C4-2B (cell line): Measurements from ENCODE around the gene TIGD7.

Experiments used
- H3K27ac ChIP-seq: fragments of 450-650 bp; 2 replicates; pipeline ENCODE4 v1.5.1; 2017
- CTCF ChIP-seq: fragments of 450-650 bp; conservative IDR thresholded peaks from 2 replicates; pipeline ENCODE4 v1.5.1; 2017; ENCODE audit warnings: mild to moderate bottlenecking
- ZFX ChIP-seq: fragments of 450-650 bp; IDR thresholded peaks from 2 replicates; pipeline ENCODE4 v1.6.1; 2017

TIGD7 gene

GRCh38 chr16:3264137-3265036, 40.8 kb downstream of the TIGD7 start:
- H3K27ac ChIP-seq, result peak overlapping the region; percentile 92
- TF ChIP-seq CTCF (peak; percentile 36), ZFX (0 out of 2 replicates have a peak, but pooled peaks have one; percentile 3)

DNA sequence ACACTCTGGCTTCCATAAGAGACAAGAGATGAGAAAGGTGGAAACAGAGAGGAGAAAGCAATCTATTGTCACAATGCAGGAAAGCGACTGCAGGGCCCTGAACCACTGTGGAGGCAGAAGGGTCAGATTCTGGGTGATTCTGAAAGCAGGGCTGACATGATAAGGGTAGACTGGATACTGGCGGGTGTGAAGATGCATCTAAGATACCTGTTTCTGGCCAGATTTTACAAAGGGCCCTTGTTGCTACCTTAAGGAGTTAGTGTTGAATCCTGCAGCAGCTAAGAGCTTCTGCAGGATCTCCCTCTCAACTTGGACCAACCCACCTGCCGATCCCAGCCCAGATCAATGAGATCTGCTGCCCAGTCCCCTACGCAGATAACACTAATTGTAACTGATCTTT, 42.7 kb downstream of the TIGD7 start:
- no peak for TF ChIP-seq CTCF
- TF ChIP-seq ZFX, result no peak
- no peak overlapping the region for H3K27ac ChIP-seq

DNA sequence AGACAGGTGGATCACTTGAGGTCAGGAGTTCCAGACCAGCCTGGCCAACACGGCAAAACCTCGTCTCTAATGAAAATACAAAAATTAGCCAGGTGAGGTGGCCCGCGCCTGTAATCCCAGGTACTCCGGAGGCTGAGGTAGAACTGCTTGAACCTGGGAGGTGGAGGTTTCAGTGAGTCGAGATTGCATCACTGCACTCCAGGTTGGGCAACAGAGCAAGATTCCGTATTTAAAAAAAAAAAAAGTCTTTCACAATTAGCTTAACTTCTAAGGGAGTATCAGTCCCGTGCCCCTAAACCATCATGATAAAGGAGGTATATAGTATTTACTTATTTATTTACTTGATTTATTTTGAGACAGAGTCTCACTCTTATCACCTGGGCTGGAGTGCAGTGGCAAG, 45.4 kb downstream of the TIGD7 start:
- H3K27ac ChIP-seq, result no peak overlapping the region
- TF ChIP-seq CTCF (no peak), ZFX (no peak)

DNA sequence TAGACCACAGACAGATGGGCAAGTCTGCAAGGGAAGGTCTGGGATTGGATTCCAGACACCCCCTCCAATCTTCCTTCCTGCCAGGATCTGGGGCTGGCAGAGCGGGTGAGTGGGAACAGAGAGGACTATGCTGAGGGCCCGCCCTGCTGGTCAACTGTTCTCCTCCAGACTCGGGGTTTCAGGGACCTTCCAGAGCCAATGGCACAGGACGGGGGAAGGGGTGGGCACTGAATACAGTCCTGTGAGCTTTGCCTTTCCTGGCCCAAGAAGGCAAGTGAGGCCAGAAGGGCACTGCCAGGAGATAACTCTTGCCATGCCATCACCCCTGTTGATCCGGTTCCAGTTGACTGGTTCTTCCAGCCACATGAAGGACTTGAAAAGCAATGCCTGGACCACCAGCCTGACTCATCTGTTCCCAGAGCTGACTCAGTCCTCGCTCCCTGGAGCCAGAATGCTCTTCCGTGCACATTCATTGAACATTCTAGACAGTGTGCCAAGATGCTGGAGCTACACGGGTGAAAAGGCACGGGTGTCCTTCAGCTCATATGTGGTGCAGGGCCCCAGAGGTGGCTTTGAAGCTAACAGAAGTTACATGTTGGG, 48.3 kb downstream of the TIGD7 start:
- H3K27ac ChIP-seq, result no peak overlapping the region
- TF ChIP-seq CTCF, result no peak
- no peak for TF ChIP-seq ZFX

DNA sequence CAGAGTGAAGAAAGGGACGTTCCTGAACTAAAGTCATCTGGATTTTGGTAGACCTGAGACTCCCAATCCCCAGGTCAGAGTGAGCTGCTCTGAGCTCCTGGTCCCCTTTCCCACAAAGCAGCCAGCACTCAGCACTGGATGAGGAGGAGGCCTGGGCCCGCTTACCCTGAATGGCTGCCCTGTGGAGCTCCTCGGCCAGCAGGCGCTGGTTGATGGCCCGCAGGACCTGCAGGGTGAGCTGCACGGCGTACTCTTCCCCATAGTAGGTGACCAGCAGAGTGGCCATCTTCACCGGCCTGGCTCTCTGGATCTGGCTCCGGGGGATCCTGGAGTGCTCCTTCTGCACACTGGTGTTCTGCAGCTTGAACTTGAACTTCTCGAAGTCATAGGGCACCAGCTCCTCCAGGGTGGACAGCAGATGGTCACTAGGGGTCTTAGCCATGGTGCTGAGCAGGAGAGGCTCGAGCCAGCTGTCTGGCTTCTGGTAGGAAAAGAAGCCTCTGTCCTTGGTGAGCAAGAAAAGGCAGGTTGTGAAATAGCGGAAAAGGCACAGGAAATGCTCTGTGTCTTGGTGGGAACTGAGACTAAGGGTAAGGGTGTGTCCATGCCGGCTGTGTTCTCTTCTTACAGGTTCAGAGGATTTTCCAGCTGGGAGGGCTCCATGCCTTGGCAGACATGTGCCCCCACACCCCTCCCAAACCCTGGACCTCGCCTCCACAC, 48.9 kb downstream of the TIGD7 start, which contains the start of gene MEFV:
Gene MEFV, minus strand, starts transcription at position 488 of the 720 bp plus-strand sequence. Its CDS starts 46 bp downstream, at position 442.
- no peak for TF ChIP-seq ZFX
- no peak for TF ChIP-seq CTCF
- H3K27ac ChIP-seq, result no peak within 1 kb of the TSS

DNA sequence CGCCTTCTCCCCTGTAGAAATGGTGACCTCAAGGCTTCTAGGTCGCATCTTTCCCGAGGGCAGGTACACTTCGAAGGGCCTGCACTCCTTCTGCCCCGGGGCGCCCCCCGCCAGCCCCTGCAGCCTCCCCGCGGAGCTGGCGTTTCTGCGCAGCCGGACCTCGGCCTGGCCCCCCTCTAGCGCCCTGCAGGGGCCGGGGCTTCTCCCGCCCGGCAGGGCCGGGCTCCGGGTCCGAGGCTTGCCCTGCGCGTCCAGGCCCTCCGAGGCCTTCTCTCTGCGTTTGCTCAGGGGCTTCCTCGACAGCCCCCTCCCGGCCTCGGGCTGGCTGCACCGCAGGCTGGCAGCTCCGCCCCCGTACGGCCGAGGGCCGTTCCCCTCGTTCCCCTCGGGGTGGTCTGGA, 50.9 kb downstream of the TIGD7 start:
- H3K27ac ChIP-seq, result no peak overlapping the region
- no peak for TF ChIP-seq CTCF
- no peak for TF ChIP-seq ZFX
